HEK293T (cell line): ENCODE results near the gene LRRC2.
"Not testable (repeated sequence)": the region's sequence is repeated elsewhere in the genome, so short reads cannot be mapped to it uniquely, and the experiment has no call there.

Experiments used
- CTCF ChIA-PET: fragments of 350-600 bp; formaldehyde crosslinking; extraction: SDS; loops from one replicate; lab custom pipeline; 2021; ENCODE audit warnings: antibody characterized with exemption, inconsistent platforms; lab: Yijun Ruan, JAX
- POLR2A ChIA-PET: fragments of 350-600 bp; formaldehyde crosslinking; extraction: SDS; loops from one replicate; lab custom pipeline; 2020; ENCODE audit warnings: antibody characterized with exemption, inconsistent platforms; lab: Yijun Ruan, JAX
- DNase-seq: peaks from one replicate; pipeline ENCODE4 v3.0.0; 2012; ENCODE audit warnings: mixed read lengths; ENCODE audit errors: extremely low spot score
- ARNT ChIP-seq: fragments of 450-650 bp; IDR thresholded peaks from 2 replicates; pipeline ENCODE4 v1.6.1; 2017; ENCODE audit warnings: mild to moderate bottlenecking
- BHLHE40 ChIP-seq: fragments of 450-650 bp; IDR thresholded peaks from 2 replicates; pipeline ENCODE4 v1.6.1; 2016; ENCODE audit warnings: mild to moderate bottlenecking, moderate library complexity, borderline replicate concordance
- CTBP1 ChIP-seq: fragments of 450-650 bp; IDR thresholded peaks from 2 replicates; pipeline ENCODE4 v1.6.1; 2016; ENCODE audit warnings: borderline replicate concordance
- ELF4 ChIP-seq: fragments of 450-650 bp; IDR thresholded peaks from 2 replicates; pipeline ENCODE4 v1.6.1; 2017; ENCODE audit warnings: antibody characterized with exemption
- FOXA1 ChIP-seq: fragments of 450-650 bp; IDR thresholded peaks from 2 replicates; pipeline ENCODE4 v1.6.1; 2016; ENCODE audit warnings: mild to moderate bottlenecking
- FOXK2 ChIP-seq: fragments of 450-650 bp; IDR thresholded peaks from 2 replicates; pipeline ENCODE4 v1.6.1; 2016; ENCODE audit warnings: mild to moderate bottlenecking
- FOXM1 ChIP-seq: fragments of 450-650 bp; IDR thresholded peaks from 2 replicates; pipeline ENCODE4 v1.6.1; 2017; ENCODE audit warnings: mild to moderate bottlenecking, borderline replicate concordance
- HDGF ChIP-seq: fragments of 450-650 bp; IDR thresholded peaks from 2 replicates; pipeline ENCODE4 v1.6.1; 2017; ENCODE audit warnings: antibody characterized with exemption, borderline replicate concordance
- L3MBTL2 ChIP-seq: fragments of 450-650 bp; conservative IDR thresholded peaks from 2 replicates; pipeline ENCODE4 v1.6.1; 2016; ENCODE audit warnings: mild to moderate bottlenecking
- LEF1 ChIP-seq: fragments of 450-650 bp; IDR thresholded peaks from 2 replicates; pipeline ENCODE4 v1.6.1; 2017; ENCODE audit warnings: mild to moderate bottlenecking, borderline replicate concordance
- NFRKB ChIP-seq: fragments of 450-650 bp; IDR thresholded peaks from 2 replicates; pipeline ENCODE4 v1.6.1; 2016; ENCODE audit warnings: mild to moderate bottlenecking, moderate library complexity
- SP1 ChIP-seq: fragments of 450-650 bp; IDR thresholded peaks from 2 replicates; pipeline ENCODE4 v1.6.1; 2017
- SUZ12 ChIP-seq: fragments of 450-650 bp; IDR thresholded peaks from 2 replicates; pipeline ENCODE4 v1.6.1; 2016; ENCODE audit warnings: mild to moderate bottlenecking
- TARDBP ChIP-seq: fragments of 450-650 bp; IDR thresholded peaks from 2 replicates; pipeline ENCODE4 v1.6.1; 2016
- ZNF384 ChIP-seq: fragments of 450-650 bp; IDR thresholded peaks from 2 replicates; pipeline ENCODE4 v1.6.1; 2016
- TF ChIP-seq, protein P1 (sequence below): fragments of 450-650 bp; IDR thresholded peaks from 2 replicates; pipeline ENCODE4 v1.6.1; 2016

LRRC2 gene

DNA sequence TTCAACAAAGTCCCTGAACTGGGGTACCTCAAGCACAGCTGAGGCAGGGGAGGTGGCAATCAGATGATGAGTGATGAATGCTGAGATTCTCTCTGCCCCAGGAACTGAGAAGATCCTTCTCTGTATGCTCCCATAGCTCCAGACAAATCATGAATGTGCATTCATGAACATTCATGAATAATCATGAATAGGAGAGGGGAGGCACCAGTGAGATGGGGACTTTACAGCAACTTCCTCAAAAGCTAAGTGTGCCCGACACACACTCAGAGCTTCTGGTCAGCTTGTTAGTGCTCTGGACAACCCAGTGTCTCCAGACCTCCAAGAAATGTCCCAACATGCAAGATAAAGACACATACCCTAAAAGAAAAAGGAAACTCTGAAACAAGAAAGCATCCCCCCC lies 24.3 kb downstream of the LRRC2 start:
- POLR2A ChIA-PET: no interaction called here
- TF ChIP-seq FOXK2 (no peak), BHLHE40 (no peak), ZNF384 (no peak), L3MBTL2 (no peak), TARDBP (no peak), NFRKB (no peak), SUZ12 (no peak), ELF4 (no peak), FOXA1 (no peak), ARNT (no peak), CTBP1 (no peak), FOXM1 (no peak), LEF1 (no peak), HDGF (no peak), SP1 (no peak)
- TF ChIP-seq, protein P1, sequence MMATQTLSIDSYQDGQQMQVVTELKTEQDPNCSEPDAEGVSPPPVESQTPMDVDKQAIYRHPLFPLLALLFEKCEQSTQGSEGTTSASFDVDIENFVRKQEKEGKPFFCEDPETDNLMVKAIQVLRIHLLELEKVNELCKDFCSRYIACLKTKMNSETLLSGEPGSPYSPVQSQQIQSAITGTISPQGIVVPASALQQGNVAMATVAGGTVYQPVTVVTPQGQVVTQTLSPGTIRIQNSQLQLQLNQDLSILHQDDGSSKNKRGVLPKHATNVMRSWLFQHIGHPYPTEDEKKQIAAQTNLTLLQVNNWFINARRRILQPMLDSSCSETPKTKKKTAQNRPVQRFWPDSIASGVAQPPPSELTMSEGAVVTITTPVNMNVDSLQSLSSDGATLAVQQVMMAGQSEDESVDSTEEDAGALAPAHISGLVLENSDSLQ: no peak
- DNase-seq: no peak
- CTCF ChIA-PET: interaction anchor here (1.3 kb wide), 1 partner anchor 53 kb away, joined by 8 read pairs; no protein-coding TSS in a partner anchor

DNA sequence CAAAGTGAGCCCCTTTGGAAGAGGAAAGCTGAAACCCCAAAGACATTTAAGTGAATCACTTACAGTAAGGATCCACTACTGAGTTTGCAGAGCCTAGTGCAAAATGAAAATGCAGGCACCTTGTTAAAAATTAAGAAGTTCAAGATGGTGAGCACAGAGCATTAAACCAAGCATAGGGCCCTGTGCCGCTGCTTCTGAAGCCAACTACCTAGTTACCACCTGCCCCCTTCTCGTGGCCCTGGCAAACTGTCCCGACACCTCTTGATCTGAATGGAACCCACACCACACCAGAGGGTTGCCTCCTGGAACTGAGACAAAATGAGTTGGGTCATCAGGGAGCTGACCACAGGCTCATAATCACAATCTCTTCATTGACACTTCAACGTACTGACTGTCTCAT lies 25.6 kb downstream of the LRRC2 start:
- CTCF ChIA-PET: interaction anchor here (0.6 kb wide), 1 partner anchor 44 kb away, joined by 4 read pairs; no protein-coding TSS in a partner anchor
- TF ChIP-seq NFRKB (no peak), FOXM1 (no peak)
- DNase-seq: no peak
- POLR2A ChIA-PET: no interaction called here

DNA sequence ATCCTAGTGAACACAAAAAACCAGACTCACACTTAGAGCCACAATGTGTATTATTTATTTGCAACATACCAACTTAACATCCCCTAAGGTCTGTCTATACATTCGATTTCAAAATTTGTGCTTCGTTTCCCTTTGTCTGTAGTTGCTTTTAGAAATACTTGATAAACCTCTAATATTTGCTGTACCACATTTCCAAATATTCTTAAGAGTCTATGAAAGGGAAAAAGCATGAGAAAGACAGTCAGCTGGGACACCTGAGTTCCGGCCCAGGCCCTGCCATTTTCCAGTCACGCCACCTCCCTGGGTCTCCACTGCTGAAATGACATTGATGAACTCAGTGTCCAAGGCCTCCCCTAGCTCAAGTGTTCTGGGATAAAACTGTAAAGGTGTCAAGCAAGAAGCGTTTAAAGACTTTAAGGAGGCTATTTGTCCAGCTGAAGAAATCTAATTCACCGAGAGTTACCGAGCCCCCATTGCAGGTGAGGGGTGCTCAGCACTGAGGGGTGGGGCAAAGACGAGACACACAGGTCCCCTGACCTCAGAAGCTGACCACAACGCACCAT lies 26.6 kb downstream of the LRRC2 start:
- ChIA-PET CTCF (no interaction called here), POLR2A (no interaction called here)
- no peak for DNase-seq
- no peak for TF ChIP-seq SUZ12
- TF ChIP-seq ELF4: no peak
- TF ChIP-seq L3MBTL2: no peak
- no peak for TF ChIP-seq SP1
- no peak for TF ChIP-seq LEF1
- no peak for TF ChIP-seq ARNT
- TF ChIP-seq FOXM1: no peak
- no peak for TF ChIP-seq TARDBP
- no peak for TF ChIP-seq BHLHE40
- no peak for TF ChIP-seq CTBP1
- TF ChIP-seq NFRKB: no peak
- no peak for TF ChIP-seq ZNF384
- TF ChIP-seq, protein P1: no peak
- no peak for TF ChIP-seq FOXA1
- TF ChIP-seq FOXK2: no peak
- TF ChIP-seq HDGF: no peak

DNA sequence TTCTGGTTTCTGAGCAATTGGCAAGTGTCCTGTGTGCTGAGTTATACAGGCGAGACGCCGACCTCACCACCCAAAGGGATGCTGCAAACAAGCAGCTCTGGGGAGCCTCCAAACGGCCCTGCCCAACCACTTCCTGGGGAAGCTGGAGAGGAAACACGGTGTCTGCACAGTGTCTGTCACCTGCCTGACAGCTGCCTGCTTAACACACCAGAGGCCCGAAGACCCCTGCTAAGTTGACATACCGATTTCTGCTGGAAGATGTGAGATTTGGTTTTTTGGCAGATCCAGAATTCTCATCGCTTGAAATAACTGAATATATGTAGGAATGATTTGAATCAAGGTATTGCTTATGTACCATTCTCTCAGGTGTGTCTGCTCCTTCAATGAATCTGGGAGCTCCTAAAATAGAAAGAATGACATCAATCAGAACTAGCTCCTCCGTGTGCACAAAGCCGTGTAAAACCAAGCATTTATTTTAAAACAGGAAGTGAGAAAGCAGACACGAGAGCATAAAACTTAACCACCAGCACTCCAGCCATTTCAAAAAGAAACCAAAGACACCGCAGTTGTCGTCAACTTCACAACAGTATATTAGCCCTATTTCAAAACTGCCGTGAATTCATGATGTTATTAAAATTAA lies 27.2 kb downstream of the LRRC2 start:
- DNase-seq: no peak
- ChIA-PET CTCF (no interaction called here), POLR2A (interaction anchor here (0.5 kb wide), 1 partner anchor 48 kb away, joined by 5 read pairs; no protein-coding TSS in a partner anchor)
- TF ChIP-seq CTBP1: no peak
- no peak for TF ChIP-seq FOXA1
- no peak for TF ChIP-seq SUZ12
- TF ChIP-seq HDGF: no peak
- TF ChIP-seq NFRKB: no peak
- no peak for TF ChIP-seq LEF1
- TF ChIP-seq BHLHE40: no peak
- TF ChIP-seq FOXM1: no peak
- TF ChIP-seq, protein P1: no peak
- TF ChIP-seq FOXK2: no peak
- TF ChIP-seq L3MBTL2: no peak
- TF ChIP-seq ARNT: no peak
- no peak for TF ChIP-seq ELF4
- no peak for TF ChIP-seq TARDBP
- TF ChIP-seq ZNF384: no peak
- no peak for TF ChIP-seq SP1

DNA sequence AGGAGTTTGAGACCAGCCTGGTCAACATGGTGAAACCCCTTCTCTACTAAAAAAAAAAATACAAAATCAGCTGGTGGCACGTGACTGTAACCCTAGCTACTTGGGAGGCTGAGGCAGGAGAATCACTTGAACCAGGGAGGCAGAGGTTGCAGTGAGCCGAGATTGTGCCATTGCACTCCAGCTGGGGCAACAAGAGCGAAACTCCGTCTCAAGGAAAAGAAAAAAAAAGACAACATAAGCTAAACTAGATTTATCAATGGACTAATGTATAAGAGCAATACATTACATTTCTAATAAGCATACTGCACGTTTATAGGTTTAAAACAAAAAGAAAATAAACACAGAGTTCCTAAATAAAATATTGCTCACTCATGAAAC lies 27.7 kb downstream of the LRRC2 start:
- DNase-seq, CTCF ChIA-PET: not testable (repeated sequence)
- POLR2A ChIA-PET: interaction anchor here (0.5 to 1.0 kb wide), 2 partner anchors 20 to 47 kb away, joined by 3 to 5 read pairs; no protein-coding TSS in a partner anchor

DNA sequence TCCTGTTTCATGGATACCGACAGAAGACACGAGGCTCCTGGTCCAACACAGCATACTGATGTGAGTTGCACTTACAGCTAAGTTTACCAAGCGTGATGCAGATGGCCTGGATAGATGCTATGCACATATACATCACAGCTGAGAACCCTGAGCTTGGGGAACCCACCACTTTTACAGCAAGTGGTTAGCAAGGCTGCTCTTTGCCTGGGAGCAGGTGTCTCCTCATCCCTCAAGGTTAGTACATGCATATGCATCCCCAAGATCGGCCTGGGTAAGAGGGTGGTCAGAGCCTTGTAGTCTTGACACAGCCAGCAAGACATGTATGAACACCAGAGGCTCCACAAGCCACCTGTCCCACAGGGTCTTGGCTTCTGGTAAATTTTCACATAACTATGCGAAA lies 28.3 kb downstream of the LRRC2 start:
- TF ChIP-seq FOXA1 (no peak), HDGF (no peak), BHLHE40 (no peak), NFRKB (no peak), FOXM1 (no peak), SUZ12 (no peak), LEF1 (no peak), FOXK2 (no peak), L3MBTL2 (no peak)
- TF ChIP-seq, protein P1: no peak
- no peak for DNase-seq
- ChIA-PET CTCF (no interaction called here), POLR2A (interaction anchor here (1.0 kb wide), 1 partner anchor 20 kb away, joined by 3 read pairs; no protein-coding TSS in a partner anchor)
